H1 (cell line): Measurements from ENCODE around the gene KRTAP10-2.

Source experiments
- POLR2A ChIP-seq, 2 experiments: IDR thresholded peaks; 1 replicate in 1 of 2; 2 replicates in 1 of 2; pipeline ENCODE4 v1.6.1; 2011; ENCODE audit warnings: low read depth in 2 of 2, low read length in 2 of 2, mild to moderate bottlenecking in 2 of 2; ENCODE audit errors: control extremely low read depth in 1 of 2
- POLR2AphosphoS5 ChIP-seq: IDR thresholded peaks from 2 replicates; pipeline ENCODE4 v1.6.1; 2011; ENCODE audit warnings: low read depth, low read length
- TF ChIP-seq, protein P1 (sequence below): IDR thresholded peaks from 2 replicates; pipeline ENCODE4 v1.6.1; 2012; ENCODE audit warnings: inconsistent platforms

DNA sequence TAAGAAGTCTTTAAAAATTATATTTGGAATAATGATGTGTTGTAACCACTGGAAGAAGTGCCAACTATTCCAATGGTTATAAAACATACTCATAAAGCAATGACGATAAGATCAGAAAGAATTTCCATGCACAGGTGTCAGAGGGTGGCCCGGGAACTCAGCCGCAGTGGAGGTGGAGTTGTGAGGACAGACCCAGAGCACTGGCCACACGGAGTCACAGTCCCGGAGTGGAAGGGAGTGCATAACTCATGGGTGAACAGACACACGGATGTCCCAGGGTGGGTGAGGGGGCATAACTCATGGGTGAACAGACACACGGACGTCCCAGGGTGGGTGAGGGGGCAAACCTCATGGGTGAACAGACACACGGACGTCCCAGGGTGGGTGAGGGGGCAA lies 24.7 kb upstream of the KRTAP10-2 start:
- TF ChIP-seq, protein P1, sequence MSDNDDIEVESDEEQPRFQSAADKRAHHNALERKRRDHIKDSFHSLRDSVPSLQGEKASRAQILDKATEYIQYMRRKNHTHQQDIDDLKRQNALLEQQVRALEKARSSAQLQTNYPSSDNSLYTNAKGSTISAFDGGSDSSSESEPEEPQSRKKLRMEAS = no peak
- TF ChIP-seq POLR2A (IDR thresholded peaks at IDR 0.05; ENCODE audit: control extremely low read depth in 1 of 2, low read depth in 2 of 2, low read length in 2 of 2) = no peak
- TF ChIP-seq POLR2AphosphoS5 = no peak
